ENCODE measurements around the gene GRID2.

The GRID2 gene

DNA sequence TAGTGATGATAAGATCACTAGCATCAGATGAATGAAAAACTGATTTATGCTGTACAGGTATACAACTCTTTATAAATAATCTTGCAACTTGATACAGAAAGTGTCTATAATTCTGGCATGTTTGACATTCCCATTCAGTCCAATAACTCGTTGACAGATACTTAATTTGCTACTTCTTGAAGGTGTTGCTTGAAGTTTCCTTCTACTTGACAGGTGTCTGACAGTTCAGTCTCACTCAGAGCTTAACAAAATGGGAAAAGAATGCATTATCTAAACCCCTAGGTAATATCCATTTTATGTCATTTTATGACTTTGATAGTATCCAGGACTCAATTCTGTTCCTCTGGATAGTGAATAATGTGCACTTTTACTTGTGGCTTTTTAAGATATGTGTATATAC lies 508.9 kb downstream of the GRID2 start:
- Histone ChIP-seq H3K4me3 (ENCODE audit: low read depth, low read length) (no peak overlapping the region), H3K4me2 (ENCODE audit: low read length) (no peak overlapping the region), H3K9me3 (ENCODE audit: control insufficient read depth, low read length) (no peaks in the 10 kb centered on the region), H3K27ac (no peak overlapping the region), H3K4me1 (no peaks in the 10 kb centered on the region), H3K27me3 (ENCODE audit: control insufficient read depth, insufficient read depth, low read length) (no peaks in the 10 kb centered on the region), H3K79me2 (no peaks in the 10 kb centered on the region), H3K36me3 (ENCODE audit: control insufficient read depth, insufficient read depth, low read length) (no peaks in the 10 kb centered on the region), H2AFZ (no peak overlapping the region), H3K9ac (no peak overlapping the region)
- TF ChIP-seq, protein P1, sequence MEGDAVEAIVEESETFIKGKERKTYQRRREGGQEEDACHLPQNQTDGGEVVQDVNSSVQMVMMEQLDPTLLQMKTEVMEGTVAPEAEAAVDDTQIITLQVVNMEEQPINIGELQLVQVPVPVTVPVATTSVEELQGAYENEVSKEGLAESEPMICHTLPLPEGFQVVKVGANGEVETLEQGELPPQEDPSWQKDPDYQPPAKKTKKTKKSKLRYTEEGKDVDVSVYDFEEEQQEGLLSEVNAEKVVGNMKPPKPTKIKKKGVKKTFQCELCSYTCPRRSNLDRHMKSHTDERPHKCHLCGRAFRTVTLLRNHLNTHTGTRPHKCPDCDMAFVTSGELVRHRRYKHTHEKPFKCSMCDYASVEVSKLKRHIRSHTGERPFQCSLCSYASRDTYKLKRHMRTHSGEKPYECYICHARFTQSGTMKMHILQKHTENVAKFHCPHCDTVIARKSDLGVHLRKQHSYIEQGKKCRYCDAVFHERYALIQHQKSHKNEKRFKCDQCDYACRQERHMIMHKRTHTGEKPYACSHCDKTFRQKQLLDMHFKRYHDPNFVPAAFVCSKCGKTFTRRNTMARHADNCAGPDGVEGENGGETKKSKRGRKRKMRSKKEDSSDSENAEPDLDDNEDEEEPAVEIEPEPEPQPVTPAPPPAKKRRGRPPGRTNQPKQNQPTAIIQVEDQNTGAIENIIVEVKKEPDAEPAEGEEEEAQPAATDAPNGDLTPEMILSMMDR (IDR thresholded peaks at IDR 0.05) = no peak

GRCh38 chr4:92814677-92815076 lies 510.9 kb downstream of the GRID2 start:
- no peak overlapping the region for H3K4me2 ChIP-seq (ENCODE audit: low read length)
- no peak overlapping the region for H2AFZ ChIP-seq
- H3K4me3 ChIP-seq (ENCODE audit: low read depth, low read length) = no peak overlapping the region
- no peak overlapping the region for H3K27ac ChIP-seq
- H3K36me3 ChIP-seq (ENCODE audit: control insufficient read depth, insufficient read depth, low read length) = no peaks in the 10 kb centered on the region
- H3K9ac ChIP-seq = no peak overlapping the region
- TF ChIP-seq, protein P1 (IDR thresholded peaks at IDR 0.05) = no peak
- H3K4me1 ChIP-seq = no peaks in the 10 kb centered on the region
- H3K9me3 ChIP-seq (ENCODE audit: control insufficient read depth, low read length) = no peaks in the 10 kb centered on the region
- no peaks in the 10 kb centered on the region for H3K27me3 ChIP-seq (ENCODE audit: control insufficient read depth, insufficient read depth, low read length)
- no peaks in the 10 kb centered on the region for H3K79me2 ChIP-seq

GRCh38 chr4:92825256-92825655 lies 521.5 kb downstream of the GRID2 start:
- H3K79me2 ChIP-seq = no peaks in the 10 kb centered on the region
- H3K4me2 ChIP-seq (ENCODE audit: low read length) = no peak overlapping the region
- no peaks in the 10 kb centered on the region for H3K4me1 ChIP-seq
- TF ChIP-seq, protein P1 (IDR thresholded peaks at IDR 0.05) = no peak
- no peak overlapping the region for H3K9ac ChIP-seq
- no peaks in the 10 kb centered on the region for H3K27me3 ChIP-seq (ENCODE audit: control insufficient read depth, insufficient read depth, low read length)
- H3K36me3 ChIP-seq (ENCODE audit: control insufficient read depth, insufficient read depth, low read length) = no peaks in the 10 kb centered on the region
- no peak overlapping the region for H3K27ac ChIP-seq
- no peak overlapping the region for H2AFZ ChIP-seq
- no peaks in the 10 kb centered on the region for H3K9me3 ChIP-seq (ENCODE audit: control insufficient read depth, low read length)
- no peak overlapping the region for H3K4me3 ChIP-seq (ENCODE audit: low read depth, low read length)

GRCh38 chr4:92825791-92826190 lies 522.0 kb downstream of the GRID2 start:
- H2AFZ ChIP-seq = no peak overlapping the region
- H3K36me3 ChIP-seq (ENCODE audit: control insufficient read depth, insufficient read depth, low read length) = no peaks in the 10 kb centered on the region
- no peaks in the 10 kb centered on the region for H3K4me1 ChIP-seq
- H3K79me2 ChIP-seq = no peaks in the 10 kb centered on the region
- TF ChIP-seq, protein P1 (IDR thresholded peaks at IDR 0.05) = no peak
- H3K9me3 ChIP-seq (ENCODE audit: control insufficient read depth, low read length) = no peaks in the 10 kb centered on the region
- H3K27me3 ChIP-seq (ENCODE audit: control insufficient read depth, insufficient read depth, low read length) = no peaks in the 10 kb centered on the region
- H3K27ac ChIP-seq = no peak overlapping the region
- H3K9ac ChIP-seq = no peak overlapping the region
- H3K4me3 ChIP-seq (ENCODE audit: low read depth, low read length) = no peak overlapping the region
- H3K4me2 ChIP-seq (ENCODE audit: low read length) = no peak overlapping the region

DNA sequence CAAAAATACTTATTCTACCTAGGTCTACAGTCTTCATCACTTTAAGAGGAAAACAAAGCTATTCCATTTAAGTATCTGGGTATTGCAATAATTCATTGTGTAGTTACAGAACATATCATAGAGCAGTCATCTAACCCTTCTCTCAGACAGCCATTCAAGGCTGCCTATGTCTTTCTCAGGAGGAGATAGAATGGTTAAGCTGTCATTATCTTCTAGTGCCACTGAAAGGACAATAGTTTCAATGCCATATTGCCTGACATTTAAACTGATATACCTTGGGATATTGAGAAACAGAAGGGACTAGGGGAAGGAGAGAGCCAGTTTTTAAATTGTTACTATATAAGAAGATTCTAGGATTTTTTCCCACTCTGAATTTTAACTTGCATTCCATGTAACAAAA lies 527.0 kb downstream of the GRID2 start:
- TF ChIP-seq, protein P1 (IDR thresholded peaks at IDR 0.05) = no peak
- H3K9ac ChIP-seq = no peak overlapping the region
- H3K27ac ChIP-seq = no peak overlapping the region

More for the DNA sequence above, 527.0 kb downstream of the GRID2 start:
- Histone ChIP-seq H3K27me3 (ENCODE audit: control insufficient read depth, insufficient read depth, low read length) (no peaks in the 10 kb centered on the region), H3K4me2 (ENCODE audit: low read length) (no peak overlapping the region), H3K36me3 (ENCODE audit: control insufficient read depth, insufficient read depth, low read length) (no peaks in the 10 kb centered on the region), H3K4me3 (ENCODE audit: low read depth, low read length) (no peak overlapping the region), H3K79me2 (no peaks in the 10 kb centered on the region), H3K4me1 (no peaks in the 10 kb centered on the region), H2AFZ (no peak overlapping the region), H3K9me3 (ENCODE audit: control insufficient read depth, low read length) (no peaks in the 10 kb centered on the region)
